B cell (primary cell): ENCODE results near the gene COLGALT1. TPM values are rescaled to one million over a fixed set of nuclear protein-coding genes. Genes with fewer than 3 reads are reported as not detected.
"Not testable (repeated sequence)": the region's sequence is repeated elsewhere in the genome, so short reads cannot be mapped to it uniquely, and the experiment has no call there.

Source experiments
- ATAC-seq: fragments of 200-7000 bp; cut with Tn5 transposase; one replicate; pipeline ENCODE4 v1.10.0; 2021; ENCODE audit warnings: low read depth, mild to moderate bottlenecking, moderate number of reproducible peaks, moderate library complexity
- CTCF ChIA-PET: fragments of 350-600 bp; sonication (Branson Sonifier 250); formaldehyde crosslinking; loops from one replicate; lab custom pipeline; 2021; ENCODE audit warnings: antibody characterized with exemption, inconsistent platforms; lab: Charles Lee
- POLR2A ChIA-PET: fragments of 350-600 bp; sonication (Branson Sonifier 250); formaldehyde crosslinking; loops from one replicate; lab custom pipeline; 2021; ENCODE audit warnings: antibody characterized with exemption; lab: Charles Lee
- DNase-seq: peaks from one replicate; pipeline ENCODE4 v3.0.0; 2013
- H2AFZ ChIP-seq: 2 replicates; pipeline ENCODE4 v1.6.1; 2012; ENCODE audit warnings: mild to moderate bottlenecking, low read depth, low read length; ENCODE audit not compliant: insufficient read depth, poor library complexity, severe bottlenecking
- H3K27ac ChIP-seq, 2 donors: 1 replicate in 1 of 2; 2 replicates in 1 of 2; pipeline ENCODE4 v1.5.1; 2012 to 2013; ENCODE audit warnings: low read length in 2 of 2, mild to moderate bottlenecking in 2 of 2, moderate library complexity in 1 of 2
- H3K27me3 ChIP-seq, 4 experiments: fragments of 200-600 bp in 1 of 4; sonication (generic) in 1 of 4; replicated peaks in 1 of 4; 1 replicate in 2 of 4; 2 replicates in 2 of 4; pipeline versions ENCODE4 v1.6.1 to v1.7.0; 2013 to 2016; ENCODE audit warnings: low read length in 3 of 4, mild to moderate bottlenecking in 2 of 4, mixed read lengths in 1 of 4, moderate library complexity in 1 of 4; ENCODE audit not compliant: insufficient read depth in 4 of 4, control insufficient read depth in 3 of 4; ENCODE audit errors: control extremely low read depth in 1 of 4
- H3K36me3 ChIP-seq, 2 experiments: replicated peaks in 1 of 2; 1 replicate in 1 of 2; 2 replicates in 1 of 2; pipeline versions ENCODE4 v1.6.1 to v1.7.1; 2013; ENCODE audit warnings: low read length in 1 of 2; ENCODE audit not compliant: insufficient read depth in 2 of 2, control insufficient read depth in 1 of 2; ENCODE audit errors: control extremely low read depth in 1 of 2, extremely low read depth in 1 of 2
- H3K4me1 ChIP-seq, 2 donors: fragments of 200-600 bp in 1 of 2; sonication (generic) in 1 of 2; 1 replicate in 1 of 2; 2 replicates in 1 of 2; pipeline versions ENCODE4 v1.5.1 to v1.6.1; 2013 to 2017; ENCODE audit warnings: low read length in 2 of 2; ENCODE audit not compliant: control insufficient read depth in 2 of 2, insufficient read depth in 2 of 2
- H3K4me2 ChIP-seq: replicated peaks from 2 replicates; pipeline ENCODE3; 2012; ENCODE audit warnings: mild to moderate bottlenecking, low read depth, low read length; ENCODE audit not compliant: poor library complexity, severe bottlenecking
- H3K4me3 ChIP-seq, 5 experiments: fragments of 200-600 bp in 1 of 5; sonication (generic) in 1 of 5; 1 replicate in 3 of 5; 2 replicates in 2 of 5; pipeline versions ENCODE4 v1.5.1 to v1.7.0; 2011 to 2016; ENCODE audit warnings: low read length in 4 of 5, mild to moderate bottlenecking in 4 of 5, low read depth in 2 of 5, control low read depth in 1 of 5, moderate library complexity in 1 of 5; ENCODE audit not compliant: insufficient read depth in 1 of 5; ENCODE audit errors: control extremely low read depth in 1 of 5, extremely low read depth in 1 of 5
- H3K79me2 ChIP-seq: fragments of 200-600 bp; sonication (generic); one replicate; pipeline ENCODE4 v1.6.0; 2016; ENCODE audit warnings: low read length; ENCODE audit not compliant: control insufficient read depth, insufficient read depth
- H3K9ac ChIP-seq: fragments of 200-600 bp; sonication (generic); 2 replicates; pipeline ENCODE4 v1.6.1; 2017; ENCODE audit warnings: mild to moderate bottlenecking, low read length, moderate library complexity
- H3K9me3 ChIP-seq, 3 donors: one replicate each; pipeline versions ENCODE4 v1.6.1 to v1.7.1; 2013; ENCODE audit warnings: low read length in 2 of 3; ENCODE audit not compliant: control insufficient read depth in 2 of 3, insufficient read depth in 1 of 3; ENCODE audit errors: control extremely low read depth in 1 of 3
- H4K20me1 ChIP-seq: 2 replicates; pipeline ENCODE4 v1.6.0; 2012; ENCODE audit warnings: mild to moderate bottlenecking, low read length; ENCODE audit not compliant: insufficient read depth, control insufficient read depth, poor library complexity, severe bottlenecking
- H3K27ac Mint-ChIP-seq: one replicate; pipeline ENCODE4 v1.8.0; 2021; ENCODE audit warnings: mixed read lengths
- H3K27me3 Mint-ChIP-seq: one replicate; pipeline ENCODE4 v1.8.0; 2021; ENCODE audit warnings: mixed read lengths
- H3K4me1 Mint-ChIP-seq: one replicate; pipeline ENCODE4 v1.8.0; 2021; ENCODE audit warnings: mixed read lengths
- H3K4me3 Mint-ChIP-seq: one replicate; pipeline ENCODE4 v1.8.0; 2021; ENCODE audit warnings: mixed read lengths
- H3K9me3 Mint-ChIP-seq: one replicate; pipeline ENCODE4 v1.8.0; 2022; ENCODE audit warnings: mixed read lengths; ENCODE audit not compliant: insufficient read depth
- EZH2 ChIP-seq: IDR thresholded peaks from 2 replicates; pipeline ENCODE4 v1.6.1; 2012; ENCODE audit warnings: borderline replicate concordance, low read depth, mild to moderate bottlenecking, moderate library complexity, low read length; ENCODE audit not compliant: insufficient read depth, poor library complexity, severe bottlenecking
- WGBS: methylation state at CpG from one replicate; pipeline ENCODE4 v1.1.5; 2013; ENCODE audit warnings: missing lambda C conversion rate; ENCODE audit not compliant: insufficient coverage; 5-methylcytosine and 5-hydroxymethylcytosine counted together
- intact Hi-C: fragments of 100-400 bp; cut with micrococcal nuclease; formaldehyde crosslinking; loops from one replicate; pipeline ENCODE4 v1.10.0; 2022
- polyA plus RNA-seq: library from polyadenylated mRNA; depleted of rRNA; stranded (reverse); fragments of >200 nt; gene quantifications from 2 replicates; pipeline ENCODE4 v1.2.3, GENCODE V29; 2012
- total RNA-seq, 2 donors: library from RNA; stranded (reverse); fragments of 120-200 nt in 1 of 2; gene quantifications; 1 replicate in 1 of 2; 2 replicates in 1 of 2; pipeline versions ENCODE4 v1.2.3 to v1.2.4, GENCODE V29; 2013 to 2022

Gene COLGALT1
- total and polyA plus RNA-seq, 2 donors (not counting 1 experiment from before 2014, with no cell fraction given), result 108 to 126 TPM

GRCh38 chr19:17567940-17568339 is 12.5 kb downstream of the COLGALT1 start:
- Histone ChIP-seq H3K9me3 (no peaks in the 10 kb centered on the region), H2AFZ (no peak overlapping the region), H3K27ac (no peak overlapping the region), H3K36me3 (peaks cover 12 to 68% of the 10 kb centered on the region in 2 experiments), H3K4me1 (no peaks in the 10 kb centered on the region), H3K27me3 (no peaks in the 10 kb centered on the region), H3K4me2 (no peak overlapping the region), H3K79me2 (peaks cover 18% of the 10 kb centered on the region), H4K20me1 (peaks cover 8% of the 10 kb centered on the region), H3K9ac (no peak overlapping the region), H3K4me3 (no peak overlapping the region)
- no peak for ATAC-seq
- no peaks in the 10 kb centered on the region for H3K27me3 Mint-ChIP-seq
- no peak for TF ChIP-seq EZH2
- H3K27ac Mint-ChIP-seq, result no peak overlapping the region
- intact Hi-C loops, result no loop called here
- no peak overlapping the region for H3K4me3 Mint-ChIP-seq
- no peaks in the 10 kb centered on the region for H3K9me3 Mint-ChIP-seq
- no peak for DNase-seq
- H3K4me1 Mint-ChIP-seq, result no peaks in the 10 kb centered on the region
- 88% methylated on average over 1 of the region's 1 CpG for WGBS
- ChIA-PET CTCF (interaction anchor here (0.6 to 2.0 kb wide), 2 partner anchors 72 to 338 kb away, joined by 3 to 6 read pairs; no protein-coding TSS in a partner anchor), POLR2A (no interaction called here)

DNA sequence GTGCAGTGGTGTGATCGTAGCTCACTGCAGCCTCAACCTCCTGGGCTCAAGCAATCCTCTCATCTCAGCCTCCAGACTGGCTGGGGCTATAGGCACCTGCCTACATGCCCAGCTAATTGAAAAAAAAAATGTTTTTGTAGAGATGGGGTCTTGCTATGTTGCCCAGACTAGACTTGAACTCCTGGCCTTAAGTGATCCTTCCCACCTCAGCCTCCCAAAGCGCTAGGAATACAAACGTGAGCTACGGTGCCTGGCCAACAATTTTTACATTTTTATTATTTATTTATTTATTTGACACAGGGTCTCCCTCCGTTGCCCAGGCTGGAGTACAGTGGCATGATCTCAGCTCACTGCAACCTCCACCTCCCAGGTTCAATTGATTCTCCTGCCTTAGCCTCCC is 14.8 kb downstream of the COLGALT1 start:
- H3K9ac ChIP-seq, H3K4me3 ChIP-seq, POLR2A ChIA-PET, ATAC-seq, H3K27ac ChIP-seq, H3K27me3 Mint-ChIP-seq, H3K27me3 ChIP-seq, H3K9me3 ChIP-seq, H3K4me3 Mint-ChIP-seq, H3K4me1 Mint-ChIP-seq, H3K4me2 ChIP-seq, H3K4me1 ChIP-seq, H3K9me3 Mint-ChIP-seq, H2AFZ ChIP-seq, H3K27ac Mint-ChIP-seq, DNase-seq: not testable (repeated sequence)
- peaks cover 10 to 65% of the 10 kb centered on the region in 2 experiments for H3K36me3 ChIP-seq
- CTCF ChIA-PET, result interaction anchor here (1.2 kb wide), 1 partner anchor 41 kb away, joined by 3 read pairs; no protein-coding TSS in a partner anchor
- H4K20me1 ChIP-seq, result peaks cover 16% of the 10 kb centered on the region
- peaks cover 21% of the 10 kb centered on the region for H3K79me2 ChIP-seq
- 100% methylated on average over 1 of the region's 5 CpGs for WGBS
- intact Hi-C loops, result loop anchor here (5.0 kb wide), 1 partner anchor 58 kb away; the partner anchor contains the start of gene PGLS
